Heart right ventricle (tissue), 16 donors: ENCODE data around the gene CERS6. TPM values are rescaled to one million over a fixed set of nuclear protein-coding genes. Genes with fewer than 3 reads are reported as not detected.

Source experiments
- ATAC-seq, 8 donors: fragments of 200-7000 bp; cut with Tn5 transposase; one replicate each; pipeline ENCODE4 v1.9.1; 2020; ENCODE audit warnings: mild to moderate bottlenecking in 8 of 8, moderate library complexity in 8 of 8, moderate number of reproducible peaks in 1 of 8
- DNase-seq, 2 donors: peaks; one replicate each; pipeline ENCODE4 v3.0.0-alpha.2; 2020
- H3K27ac ChIP-seq, 10 donors: fragments of 200-600 bp; sonication (generic) in 2 of 10; one replicate each; pipeline versions ENCODE4 v1.5.0 to v1.8.0; 2020 to 2022; ENCODE audit warnings: mild to moderate bottlenecking in 3 of 10
- H3K27me3 ChIP-seq, 7 donors: fragments of 200-600 bp; one replicate each; pipeline ENCODE4 v1.8.0; 2021 to 2022; ENCODE audit warnings: mild to moderate bottlenecking in 2 of 7
- H3K36me3 ChIP-seq, 9 donors: fragments of 200-600 bp; sonication (generic) in 1 of 9; one replicate each; pipeline versions ENCODE4 v1.5.0 to v1.8.0; 2020 to 2022; ENCODE audit warnings: mild to moderate bottlenecking in 2 of 9
- H3K4me1 ChIP-seq, 9 donors: fragments of 200-600 bp; sonication (generic) in 1 of 9; one replicate each; pipeline versions ENCODE4 v1.5.0 to v1.8.0; 2020 to 2022; ENCODE audit warnings: mild to moderate bottlenecking in 4 of 9
- H3K4me3 ChIP-seq, 10 donors: fragments of 200-600 bp; sonication (generic) in 2 of 10; one replicate each; pipeline versions ENCODE4 v1.5.0 to v1.8.0; 2020 to 2022; ENCODE audit warnings: mild to moderate bottlenecking in 7 of 10, moderate library complexity in 2 of 10
- H3K9me3 ChIP-seq, 11 donors: fragments of 200-600 bp in 10 of 11; sonication (generic) in 2 of 11; one replicate each; pipeline versions ENCODE4 v1.5.0 to v1.8.0; 2013 to 2022; ENCODE audit warnings: mild to moderate bottlenecking in 2 of 11, control low read depth in 1 of 11, moderate library complexity in 1 of 11
- CTCF ChIP-seq, 9 donors: fragments of 200-600 bp; sonication (generic) in 2 of 9; IDR thresholded peaks; one replicate each; pipeline versions ENCODE4 v1.5.0 to v1.8.0; 2021 to 2022; ENCODE audit warnings: antibody characterized with exemption in 9 of 9, mild to moderate bottlenecking in 5 of 9, moderate library complexity in 1 of 9
- whole genome bisulfite sequencing, 2 donors: extraction: QIAGEN DNeasy Blood & Tissue Kit; methylation state at CpG; one replicate each; pipeline ENCODE4 v1.1.7; 2013; ENCODE audit warnings: inconsistent platforms in 1 of 2; 5-methylcytosine and 5-hydroxymethylcytosine counted together
- intact Hi-C, 10 donors: fragments of 100-400 bp; cut with DNase I; formaldehyde crosslinking; loops; one replicate each; pipeline versions ENCODE4 v1.11.1 to v1.14.2; 2022
- polyA plus RNA-seq, 2 donors: library from polyadenylated mRNA; stranded (reverse); fragments of 200-250 nt; gene quantifications; one replicate each; pipeline ENCODE4 v1.2.3, GENCODE V29; 2013
- total RNA-seq, 10 donors: library from RNA; stranded (reverse); fragmentation: NEBNext Ultra II Directional in 3 of 10; extraction: Animal tissue kit (Norgen Biotek cat#: 25700) in 3 of 10; gene quantifications; one replicate each; pipeline versions ENCODE4 v1.2.1 to v1.2.4, GENCODE V29; 2021 to 2023
- donor health status: Arrhythmogenic right ventricular cardiomyopathy.
- donor health status: ischemic (EF 13 %, LVEDD 7.1; RV severe dilation, severe dysfunction).
- donor health status: healthy with polysubstance abuse.
- donor health status: DM: no; HTN: yes; CAD: no.
- donor health status: DM: no; HTN: no; CAD: no.
- donor health status: ischemic (EF 25% LVEDD 6.9; RV normal size, moderate dysfunction).
- donor health status: ischemic (EF 25% LVEDD 5.7; RV mildly dilated, moderate dysfunction).
- donor health status: healthy.
- donor health status: DM: yes; HTN: yes; CAD: no.
- donor health status: Ischemic cardiomyopathy.
- donor health status: ischemic (EF 35%, LVEDD 5.7; RV mildly dilated, moderate dysfunction).
- donor health status: nonischemic (EF 11% LVEDD 7.7; RV severe dilation, severe dysfunction).
- donor health status: DM: yes; HTN: yes; CAD: no.
- donor health status: PGD.
- donor health status: ischemic (EF 29% LVEDD 5.4; RV normal size, mild dysfunction).
- donor health status: nonischemic (EF 23%, LVEDD 6.1; RV moderate dilation, normal function).

The CERS6 gene
- total and polyA plus RNA-seq, 12 donors, result 20.5 to 76.3 (median 56.1) TPM

GRCh38 chr2:168555283-168555682 is 99.2 kb downstream of the CERS6 start:
- no peak for ATAC-seq

DNA sequence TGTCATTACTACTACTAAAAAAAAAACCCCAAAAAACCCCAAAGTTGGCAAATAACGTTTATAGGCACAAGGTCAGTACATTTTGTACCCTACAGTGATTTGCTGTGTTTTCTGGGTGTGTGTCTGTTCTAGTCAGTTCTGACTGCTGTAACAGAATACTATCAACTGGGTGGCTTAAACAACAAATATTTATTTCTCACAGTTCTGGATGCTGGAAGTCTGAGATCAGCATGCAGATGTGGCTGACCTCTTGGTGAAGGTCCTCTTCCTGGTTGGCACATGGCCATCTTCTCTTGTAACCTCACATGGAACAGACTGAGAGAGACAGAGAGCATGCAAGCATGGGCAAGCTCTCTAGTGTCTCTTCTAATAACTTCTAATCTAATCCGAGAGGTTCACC is 103.1 kb downstream of the CERS6 start:
- peaks cover 0 to 5% (median 0%) of the 10 kb centered on the region in 9 donors for H3K36me3 ChIP-seq
- peaks cover 0 to 33% (median 14%) of the 10 kb centered on the region in 9 donors for H3K4me1 ChIP-seq
- 65 to 66% methylated on average over 2 of the region's 2 CpGs for WGBS, 2 donors
- peak overlapping the region in 1 of 10 donors; percentile 2 for H3K27ac ChIP-seq
- intact Hi-C loops, result no loop called here
- peak in 4 of 8 donors; percentile 56 to 67 (median 61) for ATAC-seq
- no peaks in the 10 kb centered on the region for H3K27me3 ChIP-seq
- DNase-seq, result peak in 1 of 2 donors; percentile 39
- TF ChIP-seq CTCF (IDR thresholded peaks at IDR 0.05), result no peak
- H3K4me3 ChIP-seq, result no peak overlapping the region
- H3K9me3 ChIP-seq, result no peaks in the 10 kb centered on the region

More at GRCh38 chr2:168555283-168555682, 99.2 kb downstream of the CERS6 start:
- DNase-seq, result no peak
- intact Hi-C loops, result no loop called here
- no peaks in the 10 kb centered on the region for H3K9me3 ChIP-seq
- no peaks in the 10 kb centered on the region for H3K36me3 ChIP-seq
- no peak overlapping the region for H3K27ac ChIP-seq
- H3K27me3 ChIP-seq, result no peaks in the 10 kb centered on the region
- TF ChIP-seq CTCF (IDR thresholded peaks at IDR 0.05), result no peak
- peaks cover 0 to 21% (median 4%) of the 10 kb centered on the region in 9 donors for H3K4me1 ChIP-seq
- no peak overlapping the region for H3K4me3 ChIP-seq
- WGBS, 2 donors, result 92 to 98% methylated on average over 3 of the region's 3 CpGs

DNA sequence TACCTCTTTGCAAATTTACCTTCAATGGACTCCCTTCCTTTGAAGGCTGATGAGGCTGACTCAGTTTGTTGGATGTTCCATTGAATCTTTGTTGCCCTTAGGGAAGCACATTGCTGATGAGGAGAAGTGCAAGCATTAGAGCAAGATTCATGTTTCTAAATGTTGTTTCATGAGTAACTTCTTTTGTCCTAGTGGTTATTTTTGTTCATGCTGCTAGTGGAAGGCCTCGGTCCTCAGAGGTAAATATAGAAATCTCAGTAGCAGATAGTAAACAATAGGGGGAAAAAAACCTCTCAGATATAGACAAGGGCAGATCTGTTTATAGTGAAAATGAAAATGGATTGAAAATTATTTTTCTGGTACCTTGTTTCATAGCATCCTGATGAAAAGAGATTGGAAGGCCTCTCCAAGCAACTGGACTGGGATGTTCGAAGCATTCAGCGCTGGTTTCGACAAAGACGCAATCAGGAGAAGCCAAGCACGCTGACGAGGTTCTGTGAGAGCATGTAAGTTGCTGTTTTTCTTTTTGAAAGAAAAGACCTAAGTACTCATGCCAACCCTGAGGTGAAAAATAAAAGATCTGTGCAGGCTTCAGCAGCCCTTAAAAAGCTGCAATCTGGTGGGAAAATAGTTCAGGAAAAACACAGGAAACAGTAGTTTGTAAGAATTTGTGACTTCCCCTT is 104.9 kb downstream of the CERS6 start:
- Histone ChIP-seq H3K9me3 (no peaks in the 10 kb centered on the region), H3K36me3 (peaks cover 0 to 5% (median 0%) of the 10 kb centered on the region in 9 donors), H3K27ac (peak overlapping the region in 6 of 10 donors; percentile 23 to 70 (median 33)), H3K4me1 (peaks cover 0 to 50% (median 16%) of the 10 kb centered on the region in 9 donors), H3K4me3 (no peak overlapping the region), H3K27me3 (no peaks in the 10 kb centered on the region)
- peak in 3 of 9 donors; percentile 9 to 13 (median 9) for TF ChIP-seq CTCF (IDR thresholded peaks at IDR 0.05)
- WGBS, 2 donors, result 75 to 76% methylated on average over 7 of the region's 7 CpGs
- ATAC-seq (peak in 2 of 8 donors; percentile 24 to 55), DNase-seq (no peak)
- intact Hi-C loops, result no loop called here

DNA sequence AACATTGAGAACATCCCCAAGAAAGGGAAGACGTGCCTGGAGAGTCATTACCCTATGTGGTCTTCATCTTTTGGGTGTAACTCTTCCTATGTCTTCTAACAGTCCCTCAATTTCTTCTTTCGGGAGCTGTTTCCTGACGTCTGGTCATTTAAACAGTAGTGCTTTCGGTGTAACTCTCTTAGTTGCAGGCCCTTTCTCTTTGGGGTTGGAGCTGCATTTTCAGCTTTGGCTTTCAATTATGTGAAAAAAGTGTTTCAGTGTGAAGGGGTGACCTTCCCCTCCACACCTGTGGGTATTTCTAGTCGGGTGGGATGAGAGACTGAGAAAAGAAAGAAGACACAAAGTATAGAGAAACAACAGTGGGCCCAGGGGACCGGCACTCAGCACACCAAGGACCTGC is 105.9 kb downstream of the CERS6 start:
- ATAC-seq, result no peak
- 93 to 97% methylated on average over 6 of the region's 6 CpGs for WGBS, 2 donors
- Histone ChIP-seq H3K4me1 (peaks cover 0 to 61% (median 20%) of the 10 kb centered on the region in 9 donors), H3K27ac (no peak overlapping the region), H3K4me3 (no peak overlapping the region), H3K27me3 (no peaks in the 10 kb centered on the region), H3K9me3 (no peaks in the 10 kb centered on the region), H3K36me3 (peaks cover 0 to 5% (median 0%) of the 10 kb centered on the region in 9 donors)
- intact Hi-C loops, result no loop called here
- no peak for TF ChIP-seq CTCF (IDR thresholded peaks at IDR 0.05)
- DNase-seq, result no peak
